Kidney epithelial cell (primary cell): ENCODE data around the gene MSANTD2. TPM values are rescaled to one million over a fixed set of nuclear protein-coding genes. Genes with fewer than 3 reads are reported as not detected.

Experiments used
- DNase-seq: peaks from one replicate; pipeline ENCODE4 v3.0.0-alpha.2; 2010; ENCODE audit warnings: low read depth
- H3K27me3 ChIP-seq: 2 replicates; pipeline ENCODE4 v1.6.0; 2011; ENCODE audit warnings: low read length; ENCODE audit not compliant: control insufficient read depth, insufficient read depth
- H3K36me3 ChIP-seq: 2 replicates; pipeline ENCODE4 v1.5.1; 2011; ENCODE audit warnings: low read length; ENCODE audit not compliant: control insufficient read depth, insufficient read depth
- H3K4me3 ChIP-seq: 2 replicates; pipeline ENCODE4 v1.5.1; 2011; ENCODE audit warnings: low read depth, mild to moderate bottlenecking, control low read depth, low read length
- total RNA-seq: library from RNA; depleted of rRNA; stranded (reverse); fragments of >200 nt; gene quantifications from 2 replicates; pipeline ENCODE4 v1.2.3, GENCODE V29; 2015
- TF ChIP-seq, protein P1 (sequence below): IDR thresholded peaks from 2 replicates; pipeline ENCODE4 v1.5.1; 2011; ENCODE audit warnings: mild to moderate bottlenecking, moderate library complexity, low read length, control low read depth, inconsistent platforms; ENCODE audit not compliant: insufficient read depth, poor library complexity, severe bottlenecking

The MSANTD2 gene
- total RNA-seq, 1 donor from 2014 or later, result 16.0 TPM

DNA sequence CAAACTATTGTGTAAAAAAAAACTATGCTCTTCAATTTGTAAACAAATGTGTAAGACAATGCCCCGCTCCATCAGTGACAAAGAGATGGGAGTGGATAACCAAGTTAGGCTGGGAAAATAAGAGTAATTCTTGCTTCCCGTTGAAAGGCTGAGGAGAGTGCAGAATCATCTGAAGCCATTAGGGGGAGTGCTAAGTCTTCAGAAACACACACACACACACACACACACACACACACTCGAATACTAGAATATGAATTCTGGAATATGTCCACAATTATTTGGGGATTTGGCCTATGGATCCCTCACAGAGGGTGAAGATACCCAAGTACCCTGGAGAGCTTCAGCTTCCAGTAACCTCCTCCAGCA, 37.3 kb upstream of the MSANTD2 start:
- H3K4me3 ChIP-seq, result no peak overlapping the region
- peak; percentile 59 for DNase-seq

GRCh38 chr11:124835918-124836317, 35.7 kb upstream of the MSANTD2 start:
- TF ChIP-seq, protein P1, sequence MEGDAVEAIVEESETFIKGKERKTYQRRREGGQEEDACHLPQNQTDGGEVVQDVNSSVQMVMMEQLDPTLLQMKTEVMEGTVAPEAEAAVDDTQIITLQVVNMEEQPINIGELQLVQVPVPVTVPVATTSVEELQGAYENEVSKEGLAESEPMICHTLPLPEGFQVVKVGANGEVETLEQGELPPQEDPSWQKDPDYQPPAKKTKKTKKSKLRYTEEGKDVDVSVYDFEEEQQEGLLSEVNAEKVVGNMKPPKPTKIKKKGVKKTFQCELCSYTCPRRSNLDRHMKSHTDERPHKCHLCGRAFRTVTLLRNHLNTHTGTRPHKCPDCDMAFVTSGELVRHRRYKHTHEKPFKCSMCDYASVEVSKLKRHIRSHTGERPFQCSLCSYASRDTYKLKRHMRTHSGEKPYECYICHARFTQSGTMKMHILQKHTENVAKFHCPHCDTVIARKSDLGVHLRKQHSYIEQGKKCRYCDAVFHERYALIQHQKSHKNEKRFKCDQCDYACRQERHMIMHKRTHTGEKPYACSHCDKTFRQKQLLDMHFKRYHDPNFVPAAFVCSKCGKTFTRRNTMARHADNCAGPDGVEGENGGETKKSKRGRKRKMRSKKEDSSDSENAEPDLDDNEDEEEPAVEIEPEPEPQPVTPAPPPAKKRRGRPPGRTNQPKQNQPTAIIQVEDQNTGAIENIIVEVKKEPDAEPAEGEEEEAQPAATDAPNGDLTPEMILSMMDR, result no peak
- H3K27me3 ChIP-seq, result peaks cover 24% of the 10 kb centered on the region
- no peak overlapping the region for H3K4me3 ChIP-seq
- H3K36me3 ChIP-seq, result no peaks in the 10 kb centered on the region
- DNase-seq, result no peak

More for the DNA sequence above, 37.3 kb upstream of the MSANTD2 start:
- Histone ChIP-seq H3K27me3 (peaks cover 34% of the 10 kb centered on the region), H3K36me3 (no peaks in the 10 kb centered on the region)
- TF ChIP-seq, protein P1, result peak; percentile 69

- no peak for DNase-seq
- TF ChIP-seq, protein P1, result no peak
- Histone ChIP-seq H3K4me3 (no peak overlapping the region), H3K36me3 (no peaks in the 10 kb centered on the region), H3K27me3 (peaks cover 16% of the 10 kb centered on the region)
Observed at GRCh38 chr11:124834526-124835180, 34.4 kb upstream of the MSANTD2 start.

DNA sequence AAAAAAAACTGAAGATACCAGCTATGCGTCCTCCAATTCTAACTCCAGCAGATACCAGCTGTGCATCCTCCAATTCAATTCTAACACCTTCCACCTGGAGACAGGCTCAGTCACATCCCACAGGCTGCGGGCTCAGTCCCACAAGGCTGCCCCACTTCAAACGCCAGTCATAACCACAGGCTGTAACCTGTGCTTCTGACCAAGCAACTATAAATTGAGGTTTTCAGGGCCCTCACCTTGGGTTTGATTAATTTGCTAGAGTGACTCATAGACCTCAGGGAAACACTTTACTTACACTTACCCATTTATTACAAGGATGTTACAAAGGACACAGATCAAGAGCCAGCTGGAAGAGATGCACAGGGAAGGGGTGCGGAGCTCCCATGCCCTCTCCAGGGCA, 32.4 kb upstream of the MSANTD2 start:
- H3K36me3 ChIP-seq, result no peaks in the 10 kb centered on the region
- H3K4me3 ChIP-seq, result no peak overlapping the region
- H3K27me3 ChIP-seq, result no peaks in the 10 kb centered on the region
- peak; percentile 65 for DNase-seq
- TF ChIP-seq, protein P1, result no peak

GRCh38 chr11:124831897-124832296, 31.7 kb upstream of the MSANTD2 start:
- H3K27me3 ChIP-seq, result no peaks in the 10 kb centered on the region
- H3K4me3 ChIP-seq, result no peak overlapping the region
- H3K36me3 ChIP-seq, result no peaks in the 10 kb centered on the region
- DNase-seq, result no peak
- TF ChIP-seq, protein P1, result no peak

DNA sequence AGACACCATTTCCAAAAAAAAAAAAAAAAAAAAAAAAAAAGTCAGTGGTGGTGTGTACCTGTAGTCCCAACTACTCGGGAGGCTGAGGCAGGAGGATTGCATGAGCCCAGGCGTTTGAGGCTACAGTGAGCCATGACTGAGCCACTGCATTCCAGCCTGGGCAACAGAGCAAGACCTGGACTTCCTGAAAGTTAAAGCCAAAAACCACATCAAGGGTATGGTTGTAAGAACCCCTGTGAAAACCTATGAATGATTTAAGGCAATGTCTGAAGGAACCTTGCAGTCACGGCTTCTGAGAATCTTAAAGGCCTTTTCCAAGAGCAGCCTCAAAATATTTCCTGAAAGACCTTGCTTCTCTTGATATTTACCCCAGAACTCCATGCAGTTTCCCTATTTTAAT, 30.5 kb upstream of the MSANTD2 start:
- peak; percentile 21 for DNase-seq
- H3K36me3 ChIP-seq, result no peaks in the 10 kb centered on the region
- TF ChIP-seq, protein P1, result no peak
- H3K4me3 ChIP-seq, result no peak overlapping the region
- H3K27me3 ChIP-seq, result peaks cover 2% of the 10 kb centered on the region
